OCI-LY3 (cell line): Measurements from ENCODE around the gene CLDN3.

Experiments
- EZH2phosphoT487 ChIP-seq: fragments of 200-600 bp; shearing (Covaris generic); IDR thresholded peaks from 2 replicates; pipeline ENCODE4 v1.6.1; 2018; ENCODE audit warnings: antibody characterized with exemption, mixed run types, low read depth
- TF ChIP-seq, protein P1 (sequence below): fragments of 200-600, 300-600 bp; sonication (generic); IDR thresholded peaks from 2 replicates; pipeline ENCODE4 v1.5.1; 2014; ENCODE audit warnings: antibody characterized with exemption, low read length, low read depth

DNA sequence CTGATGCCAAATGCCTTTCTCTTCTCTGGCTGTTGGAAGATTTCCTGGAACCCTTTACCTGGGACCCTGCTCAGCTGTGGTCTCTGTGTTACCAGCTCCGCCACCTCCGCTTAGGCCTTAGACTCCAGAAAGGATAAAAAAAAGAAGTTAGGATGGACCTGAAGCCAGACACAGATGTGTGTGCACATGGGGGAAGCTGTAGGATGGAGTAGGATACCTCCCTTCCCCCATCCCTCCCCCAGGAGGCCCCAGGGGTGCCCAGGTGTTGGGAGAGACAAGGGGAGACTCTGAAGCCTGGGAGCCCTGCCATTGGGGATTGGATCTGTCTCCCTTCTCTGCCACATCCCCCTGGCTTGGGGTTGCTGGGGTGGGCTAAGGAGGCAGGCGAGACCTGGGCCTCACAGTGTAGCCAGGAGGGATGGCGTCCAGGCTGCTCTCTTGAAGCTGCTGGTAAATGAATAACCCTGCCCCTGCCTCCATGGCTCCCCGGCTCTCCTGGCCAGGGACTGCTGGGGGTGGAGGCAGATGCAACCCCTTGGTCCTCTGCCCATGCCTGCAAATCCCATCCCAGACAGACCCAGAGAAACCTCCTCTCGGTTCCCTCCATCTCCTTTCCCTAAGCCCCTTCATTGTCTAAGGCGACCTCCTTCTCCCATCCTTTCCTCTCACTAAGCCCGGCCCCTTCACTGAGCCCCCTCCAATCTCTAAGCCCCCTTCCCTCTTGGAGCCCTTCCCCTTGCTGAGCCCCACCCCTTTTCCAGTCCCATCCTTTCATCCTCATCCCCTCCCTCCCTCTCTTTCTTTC is 8.0 kb downstream of the CLDN3 start:
- TF ChIP-seq, protein P1, sequence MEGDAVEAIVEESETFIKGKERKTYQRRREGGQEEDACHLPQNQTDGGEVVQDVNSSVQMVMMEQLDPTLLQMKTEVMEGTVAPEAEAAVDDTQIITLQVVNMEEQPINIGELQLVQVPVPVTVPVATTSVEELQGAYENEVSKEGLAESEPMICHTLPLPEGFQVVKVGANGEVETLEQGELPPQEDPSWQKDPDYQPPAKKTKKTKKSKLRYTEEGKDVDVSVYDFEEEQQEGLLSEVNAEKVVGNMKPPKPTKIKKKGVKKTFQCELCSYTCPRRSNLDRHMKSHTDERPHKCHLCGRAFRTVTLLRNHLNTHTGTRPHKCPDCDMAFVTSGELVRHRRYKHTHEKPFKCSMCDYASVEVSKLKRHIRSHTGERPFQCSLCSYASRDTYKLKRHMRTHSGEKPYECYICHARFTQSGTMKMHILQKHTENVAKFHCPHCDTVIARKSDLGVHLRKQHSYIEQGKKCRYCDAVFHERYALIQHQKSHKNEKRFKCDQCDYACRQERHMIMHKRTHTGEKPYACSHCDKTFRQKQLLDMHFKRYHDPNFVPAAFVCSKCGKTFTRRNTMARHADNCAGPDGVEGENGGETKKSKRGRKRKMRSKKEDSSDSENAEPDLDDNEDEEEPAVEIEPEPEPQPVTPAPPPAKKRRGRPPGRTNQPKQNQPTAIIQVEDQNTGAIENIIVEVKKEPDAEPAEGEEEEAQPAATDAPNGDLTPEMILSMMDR = no peak
- TF ChIP-seq EZH2phosphoT487 = no peak
